Neutrophil (primary cell): ENCODE data around the gene LSM3.

Experiments used
- H3K27ac ChIP-seq: fragments of 200-600 bp; sonication (generic); 2 replicates; pipeline ENCODE4 v1.5.1; 2016; ENCODE audit warnings: mild to moderate bottlenecking, moderate library complexity
- H3K27me3 ChIP-seq: fragments of 200-600 bp; sonication (generic); 2 replicates; pipeline ENCODE4 v1.6.0; 2016; ENCODE audit warnings: mild to moderate bottlenecking
- H3K36me3 ChIP-seq: fragments of 200-600 bp; sonication (generic); 2 replicates; pipeline ENCODE4 v1.5.1; 2017
- H3K4me1 ChIP-seq, 2 experiments: fragments of 200-600 bp in 1 of 2; sonication (generic) in 1 of 2; 1 replicate in 1 of 2; 2 replicates in 1 of 2; pipeline versions ENCODE4 v1.5.1 to v1.6.1; 2013 to 2016; ENCODE audit warnings: low read depth in 1 of 2, low read length in 1 of 2, mild to moderate bottlenecking in 1 of 2, moderate library complexity in 1 of 2; ENCODE audit not compliant: control insufficient read depth in 1 of 2, insufficient read depth in 1 of 2
- H3K4me3 ChIP-seq, 2 experiments: fragments of 200-600 bp in 1 of 2; sonication (generic) in 1 of 2; 1 replicate in 1 of 2; 2 replicates in 1 of 2; pipeline ENCODE4 v1.5.1; 2013 to 2016; ENCODE audit warnings: low read depth in 1 of 2, low read length in 1 of 2, mild to moderate bottlenecking in 1 of 2, moderate library complexity in 1 of 2
- H3K9me3 ChIP-seq: fragments of 200-600 bp; sonication (generic); 2 replicates; pipeline ENCODE4 v1.5.1; 2016
- CTCF ChIP-seq: fragments of 200-600 bp; sonication (generic); IDR thresholded peaks from 2 replicates; pipeline ENCODE4 v1.5.1; 2016; ENCODE audit warnings: antibody characterized with exemption

Gene LSM3

GRCh38 chr3:14208168-14208567 is 29.6 kb downstream of the LSM3 start:
- Histone ChIP-seq H3K27ac (no peak overlapping the region), H3K4me3 (no peak overlapping the region), H3K36me3 (no peaks in the 10 kb centered on the region), H3K4me1 (peaks cover 3 to 6% of the 10 kb centered on the region in 2 experiments), H3K9me3 (no peaks in the 10 kb centered on the region), H3K27me3 (no peaks in the 10 kb centered on the region)
- TF ChIP-seq CTCF, result no peak

GRCh38 chr3:14208977-14209394 is 30.4 kb downstream of the LSM3 start:
- Histone ChIP-seq H3K9me3 (no peaks in the 10 kb centered on the region), H3K27me3 (no peaks in the 10 kb centered on the region), H3K27ac (no peak overlapping the region), H3K4me1 (no peaks in the 10 kb centered on the region), H3K4me3 (no peak overlapping the region), H3K36me3 (no peaks in the 10 kb centered on the region)
- no peak for TF ChIP-seq CTCF

GRCh38 chr3:14209581-14210289 is 31.1 kb downstream of the LSM3 start:
- Histone ChIP-seq H3K27ac (no peak overlapping the region), H3K4me1 (no peaks in the 10 kb centered on the region), H3K36me3 (no peaks in the 10 kb centered on the region), H3K4me3 (no peak overlapping the region), H3K27me3 (no peaks in the 10 kb centered on the region), H3K9me3 (no peaks in the 10 kb centered on the region)
- TF ChIP-seq CTCF, result no peak

- Histone ChIP-seq H3K27me3 (no peaks in the 10 kb centered on the region), H3K27ac (no peak overlapping the region), H3K36me3 (no peaks in the 10 kb centered on the region), H3K4me3 (no peak overlapping the region), H3K9me3 (no peaks in the 10 kb centered on the region), H3K4me1 (no peaks in the 10 kb centered on the region)
- no peak for TF ChIP-seq CTCF
These were observed 31.7 kb downstream of the LSM3 start for GRCh38 chr3:14210290-14210688.

- Histone ChIP-seq H3K4me1 (no peaks in the 10 kb centered on the region), H3K36me3 (no peaks in the 10 kb centered on the region), H3K4me3 (no peak overlapping the region), H3K27me3 (no peaks in the 10 kb centered on the region), H3K27ac (no peak overlapping the region), H3K9me3 (no peaks in the 10 kb centered on the region)
- no peak for TF ChIP-seq CTCF
These were observed 32.4 kb downstream of the LSM3 start for GRCh38 chr3:14210843-14211594.
